Measurements from ENCODE around the gene ASB18. TPM values are rescaled to one million over a fixed set of nuclear protein-coding genes. Genes with fewer than 3 reads are reported as not detected.

Gene ASB18
- total and polyA plus RNA-seq, 8 donors, result not detected

- Histone ChIP-seq H3K9me3 (peaks cover 0 to 8% (median 0%) of the 10 kb centered on the region in 4 donors), H3K4me3 (no peak overlapping the region), H3K27ac (no peak overlapping the region), H3K36me3 (no peaks in the 10 kb centered on the region), H3K4me1 (peaks cover 24 to 49% (median 37%) of the 10 kb centered on the region in 4 donors), H3K27me3 (peaks cover 45 to 100% (median 91%) of the 10 kb centered on the region in 3 donors)
- DNase-seq, result no peak
- intact Hi-C loops (cut with DNase I; ENCODE audit: low total_unique reads), result no loop called here
- TF ChIP-seq CTCF (IDR thresholded peaks at IDR 0.05) (no peak), POLR2AphosphoS5 (IDR thresholded peaks at IDR 0.05) (no peak), POLR2A (IDR thresholded peaks at IDR 0.05) (no peak), EP300 (IDR thresholded peaks at IDR 0.05) (no peak)
- 24 to 41% (median 30%) methylated on average over 6 of the region's 6 CpGs for WGBS, 5 donors
Observed at GRCh38 chr2:236175548-236176150, 88.6 kb downstream of the ASB18 start.

GRCh38 chr2:236173729-236174607 lies 90.2 kb downstream of the ASB18 start:
- H3K27ac ChIP-seq, result no peak overlapping the region
- peaks cover 51 to 100% (median 90%) of the 10 kb centered on the region in 3 donors for H3K27me3 ChIP-seq
- H3K36me3 ChIP-seq, result no peaks in the 10 kb centered on the region
- WGBS, 5 donors, result 3 to 8% (median 5%) methylated on average over 16 to 23 of the region's 23 CpGs
- DNase-seq, result no peak
- intact Hi-C loops (cut with DNase I; ENCODE audit: low total_unique reads), result no loop called here
- no peak for TF ChIP-seq EP300 (IDR thresholded peaks at IDR 0.05)
- TF ChIP-seq POLR2A (IDR thresholded peaks at IDR 0.05), result no peak
- no peak for TF ChIP-seq CTCF (IDR thresholded peaks at IDR 0.05)
- TF ChIP-seq POLR2AphosphoS5 (IDR thresholded peaks at IDR 0.05), result no peak
- H3K4me3 ChIP-seq, result no peak overlapping the region
- peaks cover 15 to 51% (median 34%) of the 10 kb centered on the region in 4 donors for H3K4me1 ChIP-seq
- H3K9me3 ChIP-seq, result peaks cover 0 to 8% (median 0%) of the 10 kb centered on the region in 4 donors

GRCh38 chr2:236173036-236173728 lies 91.0 kb downstream of the ASB18 start:
- intact Hi-C loops (cut with DNase I; ENCODE audit: low total_unique reads), result no loop called here
- peaks cover 10 to 51% (median 32%) of the 10 kb centered on the region in 4 donors for H3K4me1 ChIP-seq
- TF ChIP-seq CTCF (IDR thresholded peaks at IDR 0.05) (no peak), POLR2AphosphoS5 (IDR thresholded peaks at IDR 0.05) (no peak), POLR2A (IDR thresholded peaks at IDR 0.05) (no peak), EP300 (IDR thresholded peaks at IDR 0.05) (no peak)
- H3K36me3 ChIP-seq, result no peaks in the 10 kb centered on the region
- H3K9me3 ChIP-seq, result peaks cover 0 to 8% (median 0%) of the 10 kb centered on the region in 4 donors
- no peak for DNase-seq
- H3K4me3 ChIP-seq, result no peak overlapping the region
- H3K27ac ChIP-seq, result no peak overlapping the region
- WGBS, 5 donors, result 4 to 14% (median 5%) methylated on average over 12 to 62 of the region's 62 CpGs
- H3K27me3 ChIP-seq, result peaks cover 54 to 100% (median 90%) of the 10 kb centered on the region in 3 donors

Data from stomach (tissue), 9 donors.